SKM-1 treated with dmso at 0.1 percent for 144 hours (cell line): ENCODE measurements around the gene IER5.
"Not testable (repeated sequence)": the region's sequence is repeated elsewhere in the genome, so short reads cannot be mapped to it uniquely, and the experiment has no call there.

Source experiments
- DNase-seq: peaks from one replicate; lab custom pipeline; 2025; ENCODE audit not compliant: unreplicated experiment; lab: John Stamatoyannopoulos, UW

Gene IER5

GRCh38 chr1:181088079-181089016 lies at the start of gene IER5:
Gene IER5, plus strand, starts transcription at chr1:181088700. Its CDS starts 203 bp downstream, at chr1:181088903.
- peak; percentile 99 for DNase-seq

GRCh38 chr1:181040284-181040865 lies 48.1 kb upstream of the IER5 start:
- no peak for DNase-seq

- peak; percentile 99 for DNase-seq
These were observed 45.2 kb upstream of the IER5 start for GRCh38 chr1:181043025-181043888.

- DNase-seq = peak; percentile 67
These were observed 44.0 kb upstream of the IER5 start for GRCh38 chr1:181044449-181044966.

- not testable (repeated sequence) for DNase-seq
These were observed 42.6 kb upstream of the IER5 start for GRCh38 chr1:181045946-181046345.

- DNase-seq = no peak
These were observed 39.1 kb upstream of the IER5 start for GRCh38 chr1:181049378-181049777.

- no peak for DNase-seq
These were observed 37.6 kb upstream of the IER5 start for GRCh38 chr1:181050922-181051321.

GRCh38 chr1:181056560-181056959 lies 31.9 kb upstream of the IER5 start:
- DNase-seq = no peak

- DNase-seq = no peak
These were observed 31.4 kb upstream of the IER5 start for GRCh38 chr1:181057079-181057478.

GRCh38 chr1:181059435-181059834 lies 29.1 kb upstream of the IER5 start:
- no peak for DNase-seq

- DNase-seq = no peak
These were observed 28.4 kb upstream of the IER5 start for GRCh38 chr1:181060066-181060465.

GRCh38 chr1:181060947-181061346 lies 27.6 kb upstream of the IER5 start:
- not testable (repeated sequence) for DNase-seq

GRCh38 chr1:181061487-181061886 lies 27.0 kb upstream of the IER5 start:
- DNase-seq = no peak

GRCh38 chr1:181061891-181062835 lies 26.3 kb upstream of the IER5 start:
- peak; percentile 86 for DNase-seq

- DNase-seq = peak; percentile 80
These were observed 25.6 kb upstream of the IER5 start for GRCh38 chr1:181062836-181063428.

- DNase-seq = peak; percentile 25
These were observed 24.4 kb upstream of the IER5 start for GRCh38 chr1:181064011-181064623.

- DNase-seq = no peak
These were observed 23.8 kb upstream of the IER5 start for GRCh38 chr1:181064702-181065101.

- DNase-seq = no peak
These were observed 14.9 kb upstream of the IER5 start for GRCh38 chr1:181073638-181074037.

GRCh38 chr1:181075766-181076350 lies 12.6 kb upstream of the IER5 start:
- DNase-seq = no peak
